ENCODE measurements around the gene FLT3.

DNA sequence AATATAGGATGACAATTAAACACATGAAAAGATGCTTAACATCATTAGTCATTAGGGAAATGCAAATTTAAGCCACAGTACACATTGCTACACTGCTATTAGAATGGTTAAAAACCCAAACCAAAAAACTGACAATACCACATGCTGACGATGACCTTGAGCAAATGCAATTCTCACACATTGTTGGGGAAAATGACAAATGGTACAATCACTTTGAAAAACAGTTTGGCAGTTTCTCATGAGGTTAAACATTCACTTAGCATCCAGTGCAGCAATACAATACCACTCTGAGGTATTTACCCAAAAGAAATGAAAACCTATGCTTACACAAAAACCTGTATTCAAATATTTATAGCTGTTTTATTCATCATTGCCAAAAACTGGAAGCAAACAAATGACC is 11.3 kb downstream of the FLT3 start:
- TF ChIP-seq, protein P1, sequence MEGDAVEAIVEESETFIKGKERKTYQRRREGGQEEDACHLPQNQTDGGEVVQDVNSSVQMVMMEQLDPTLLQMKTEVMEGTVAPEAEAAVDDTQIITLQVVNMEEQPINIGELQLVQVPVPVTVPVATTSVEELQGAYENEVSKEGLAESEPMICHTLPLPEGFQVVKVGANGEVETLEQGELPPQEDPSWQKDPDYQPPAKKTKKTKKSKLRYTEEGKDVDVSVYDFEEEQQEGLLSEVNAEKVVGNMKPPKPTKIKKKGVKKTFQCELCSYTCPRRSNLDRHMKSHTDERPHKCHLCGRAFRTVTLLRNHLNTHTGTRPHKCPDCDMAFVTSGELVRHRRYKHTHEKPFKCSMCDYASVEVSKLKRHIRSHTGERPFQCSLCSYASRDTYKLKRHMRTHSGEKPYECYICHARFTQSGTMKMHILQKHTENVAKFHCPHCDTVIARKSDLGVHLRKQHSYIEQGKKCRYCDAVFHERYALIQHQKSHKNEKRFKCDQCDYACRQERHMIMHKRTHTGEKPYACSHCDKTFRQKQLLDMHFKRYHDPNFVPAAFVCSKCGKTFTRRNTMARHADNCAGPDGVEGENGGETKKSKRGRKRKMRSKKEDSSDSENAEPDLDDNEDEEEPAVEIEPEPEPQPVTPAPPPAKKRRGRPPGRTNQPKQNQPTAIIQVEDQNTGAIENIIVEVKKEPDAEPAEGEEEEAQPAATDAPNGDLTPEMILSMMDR (IDR thresholded peaks at IDR 0.05; ENCODE audit: low read length): no peak
- TF ChIP-seq EZH2 (optimal IDR thresholded peaks at IDR 0.05; ENCODE audit: low read depth, low read length): no peak
